CD4-positive, alpha-beta T cell treated with Interleukin-15 for 1 hour (primary cell): Measurements from ENCODE around the gene SLC9A3.

Experiments
- DNase-seq: peaks from one replicate; pipeline ENCODE4 v3.0.0-alpha.2; 2020

SLC9A3 gene

DNA sequence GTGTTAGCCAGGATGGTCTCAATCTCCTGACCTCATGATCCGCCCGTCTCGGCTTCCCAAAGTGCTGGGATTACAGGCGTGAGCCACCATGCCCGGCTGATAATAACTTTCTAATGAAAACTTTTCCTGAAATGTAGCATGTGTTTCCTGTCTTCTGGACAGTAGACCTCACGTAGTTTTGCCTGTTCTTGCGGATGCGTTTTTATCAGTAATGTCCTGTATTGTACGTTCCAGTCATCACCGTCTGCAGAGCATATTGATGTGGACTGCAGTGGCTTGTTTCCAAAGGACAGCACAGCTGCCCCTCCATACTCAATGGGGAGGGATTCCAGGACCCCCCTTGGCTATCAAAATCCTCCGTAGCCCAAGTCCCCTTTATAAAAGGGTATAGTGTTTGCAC, 68.4 kb downstream of the SLC9A3 start:
- no peak for DNase-seq

GRCh38 chr5:454936-455335, 69.3 kb downstream of the SLC9A3 start:
- no peak for DNase-seq

GRCh38 chr5:453725-454481, 70.3 kb downstream of the SLC9A3 start:
- DNase-seq, result peak; percentile 14

GRCh38 chr5:452978-453710, 71.1 kb downstream of the SLC9A3 start:
- DNase-seq, result no peak

GRCh38 chr5:451587-452458, 72.4 kb downstream of the SLC9A3 start:
- DNase-seq, result no peak

- no peak for DNase-seq
These were observed 75.1 kb downstream of the SLC9A3 start for GRCh38 chr5:449151-449550.

DNA sequence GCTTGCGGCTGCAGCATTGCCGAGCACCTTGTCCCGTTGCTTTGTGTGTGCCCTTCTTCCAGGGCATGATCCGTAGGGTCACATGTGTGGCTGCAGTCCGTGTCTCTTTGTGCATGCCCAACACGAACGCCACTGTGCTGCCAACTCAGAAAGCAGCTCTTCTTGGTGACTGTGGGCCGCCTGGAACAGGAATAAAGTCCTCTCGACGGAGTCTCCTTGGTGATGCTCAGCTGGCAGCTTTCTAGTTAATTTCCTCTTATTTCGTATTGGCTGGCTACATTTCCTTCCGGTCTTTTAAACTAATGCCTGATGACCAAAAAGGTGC, 75.5 kb downstream of the SLC9A3 start:
- no peak for DNase-seq

DNA sequence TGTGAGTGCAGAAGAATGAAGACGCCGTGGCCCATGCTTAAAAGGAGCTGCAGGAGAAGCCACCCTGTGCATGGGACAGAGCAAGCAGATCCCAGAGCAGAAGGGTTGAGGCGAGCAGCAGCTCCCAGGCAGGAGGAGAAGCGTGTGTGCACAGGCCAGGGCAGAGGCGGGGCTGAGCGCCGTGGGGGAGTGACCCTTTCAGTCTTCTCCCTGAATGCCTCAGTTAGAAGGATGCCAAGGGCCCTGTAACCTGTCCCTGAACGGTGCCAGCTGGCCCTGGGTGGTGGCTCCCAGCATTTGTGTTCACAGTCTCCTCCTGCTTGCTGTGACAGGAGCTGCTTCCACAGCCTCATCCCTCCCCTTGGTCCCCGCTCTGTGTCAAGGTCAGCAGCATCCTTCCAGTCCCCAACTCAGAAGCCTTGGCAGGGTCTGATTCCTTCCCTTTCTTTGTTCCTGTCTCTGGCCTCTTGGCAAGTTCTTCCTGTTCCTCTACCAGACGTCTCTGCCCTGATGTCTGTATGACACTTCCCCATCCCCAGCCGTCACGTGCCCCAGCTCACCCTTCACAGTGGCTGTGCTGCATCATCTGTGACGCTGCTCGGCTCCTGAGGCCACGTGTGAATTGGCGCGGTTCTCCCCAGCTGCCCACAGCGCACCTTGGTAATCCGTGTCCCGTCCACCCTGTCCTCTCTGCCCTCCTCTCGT, 76.0 kb downstream of the SLC9A3 start:
- peak; percentile 70 for DNase-seq

DNA sequence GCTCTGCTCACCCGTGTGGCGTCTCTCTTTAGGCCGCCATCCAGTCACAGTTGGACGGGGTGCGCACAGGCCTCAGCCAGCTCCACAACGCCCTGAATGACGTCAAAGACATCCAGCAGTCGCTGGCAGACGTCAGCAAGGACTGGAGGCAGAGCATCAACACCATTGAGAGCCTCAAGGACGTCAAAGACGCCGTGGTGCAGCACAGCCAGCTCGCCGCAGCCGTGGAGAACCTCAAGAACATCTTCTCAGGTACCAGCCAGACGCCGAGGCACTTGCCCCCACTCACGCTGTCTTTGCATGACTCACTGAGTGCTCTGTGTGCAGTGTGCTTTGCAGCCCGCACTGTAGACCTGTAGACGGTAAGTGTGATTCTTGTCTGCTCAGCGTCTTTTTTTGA, 76.7 kb downstream of the SLC9A3 start:
- DNase-seq, result peak; percentile 13

DNA sequence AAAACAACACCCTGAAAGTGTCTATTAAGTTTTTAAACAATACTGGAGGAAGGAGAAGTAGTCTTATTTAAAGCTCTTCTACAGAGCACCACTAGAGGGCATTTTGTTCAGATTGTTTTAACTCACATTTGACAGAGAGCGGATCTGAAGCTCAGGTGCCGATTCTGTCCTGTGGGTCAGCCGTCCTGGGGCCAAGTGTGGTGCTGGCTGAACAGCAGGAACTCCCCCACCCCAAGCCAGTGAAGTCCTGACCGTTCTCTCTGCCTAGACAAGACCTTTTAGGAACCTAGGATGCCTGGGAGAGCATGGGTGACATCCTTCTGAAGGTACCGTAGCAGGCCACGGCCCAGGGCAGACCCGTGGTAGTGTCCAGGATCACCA, 77.4 kb downstream of the SLC9A3 start:
- DNase-seq, result peak; percentile 13

- peak; percentile 3 for DNase-seq
These were observed 78.0 kb downstream of the SLC9A3 start for GRCh38 chr5:446066-446882.

GRCh38 chr5:445591-445990, 78.7 kb downstream of the SLC9A3 start:
- peak; percentile 10 for DNase-seq

GRCh38 chr5:444226-444625, 80.0 kb downstream of the SLC9A3 start:
- no peak for DNase-seq

- DNase-seq, result peak; percentile 17
These were observed 80.8 kb downstream of the SLC9A3 start for GRCh38 chr5:443239-444151.

- DNase-seq, result peak; percentile 75
These were observed 81.7 kb downstream of the SLC9A3 start, which contains the start of gene EXOC3 for GRCh38 chr5:442335-443238. Gene EXOC3, plus strand, starts transcription at chr5:443176. Its CDS starts 3,030 bp downstream, at chr5:446206.

DNA sequence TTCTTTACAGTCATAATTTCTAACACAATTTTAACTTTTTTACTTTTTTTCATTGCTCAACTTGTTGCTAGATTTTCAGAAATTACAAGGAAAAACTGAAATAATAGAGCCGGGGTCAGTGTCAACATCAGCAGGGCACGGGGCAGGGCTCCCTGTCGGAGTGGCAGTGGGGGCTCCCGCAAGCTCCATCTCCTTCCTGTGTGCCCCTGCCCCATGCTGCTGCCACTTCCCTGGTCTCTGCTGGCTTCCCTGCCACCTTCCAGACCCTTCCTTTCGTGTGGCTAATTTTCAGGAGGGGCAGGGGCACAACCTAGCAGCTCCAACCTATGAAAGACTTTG, 82.3 kb downstream of the SLC9A3 start:
- peak; percentile 9 for DNase-seq

GRCh38 chr5:440401-441201, 83.6 kb downstream of the SLC9A3 start:
- DNase-seq, result peak; percentile 10

DNA sequence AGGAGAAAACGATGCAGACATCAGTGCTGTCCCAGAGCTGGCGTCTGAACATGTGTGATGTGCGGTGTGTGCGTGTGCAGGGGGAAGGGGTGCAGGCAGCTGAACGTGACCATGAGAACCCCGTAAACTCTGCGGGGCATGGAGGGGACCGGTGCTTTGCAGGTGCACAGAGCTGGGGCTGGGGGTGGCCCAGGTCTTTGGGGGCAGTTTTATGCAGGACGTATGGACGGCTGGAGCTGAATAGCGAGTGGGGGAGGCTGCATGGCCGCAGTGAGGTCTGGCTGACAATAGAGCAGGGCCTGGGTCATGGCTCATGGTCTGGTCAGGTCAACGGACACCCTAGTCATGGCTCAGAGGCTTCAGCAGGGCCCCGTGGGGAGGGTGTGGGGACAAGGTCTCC, 84.6 kb downstream of the SLC9A3 start:
- peak; percentile 12 for DNase-seq

DNA sequence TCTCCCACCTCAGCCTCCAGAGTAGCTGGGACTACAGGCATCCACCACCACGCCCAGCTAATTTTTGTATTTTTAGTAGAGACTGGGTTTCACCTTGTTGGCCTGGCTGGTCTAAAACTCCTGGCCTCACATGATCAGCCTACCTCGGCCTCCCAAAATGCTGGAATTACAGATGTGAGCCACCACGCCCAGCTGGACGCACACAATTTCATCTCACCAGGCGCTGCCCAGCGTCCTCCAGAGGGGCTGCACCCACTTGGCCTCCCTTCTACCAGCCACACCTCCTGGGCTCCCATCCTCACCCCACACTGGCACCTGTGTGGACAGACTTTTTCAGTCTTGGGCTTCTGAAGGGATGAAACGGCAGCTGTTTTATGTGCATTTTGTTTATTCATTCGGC, 85.1 kb downstream of the SLC9A3 start:
- peak; percentile 15 for DNase-seq
